ENCODE results near the gene CAMK2B.

- no peak for TF ChIP-seq POLR2A (IDR thresholded peaks at IDR 0.05)
- TF ChIP-seq CTCF (IDR thresholded peaks at IDR 0.05) = no peak
These were observed 99.6 kb downstream of the CAMK2B start for GRCh38 chr7:44225566-44226395.
